GM18909 (cell line): ENCODE data around the gene XAF1.
"Not testable (repeated sequence)": the region's sequence is repeated elsewhere in the genome, so short reads cannot be mapped to it uniquely, and the experiment has no call there.

Experiments used
- ATAC-seq: cut with Tn5 transposase; IDR thresholded peaks from one replicate; pipeline ENCODE4 v1.9.1; 2021; ENCODE audit warnings: mild to moderate bottlenecking; ENCODE audit not compliant: unreplicated experiment, poor library complexity

Gene XAF1

DNA sequence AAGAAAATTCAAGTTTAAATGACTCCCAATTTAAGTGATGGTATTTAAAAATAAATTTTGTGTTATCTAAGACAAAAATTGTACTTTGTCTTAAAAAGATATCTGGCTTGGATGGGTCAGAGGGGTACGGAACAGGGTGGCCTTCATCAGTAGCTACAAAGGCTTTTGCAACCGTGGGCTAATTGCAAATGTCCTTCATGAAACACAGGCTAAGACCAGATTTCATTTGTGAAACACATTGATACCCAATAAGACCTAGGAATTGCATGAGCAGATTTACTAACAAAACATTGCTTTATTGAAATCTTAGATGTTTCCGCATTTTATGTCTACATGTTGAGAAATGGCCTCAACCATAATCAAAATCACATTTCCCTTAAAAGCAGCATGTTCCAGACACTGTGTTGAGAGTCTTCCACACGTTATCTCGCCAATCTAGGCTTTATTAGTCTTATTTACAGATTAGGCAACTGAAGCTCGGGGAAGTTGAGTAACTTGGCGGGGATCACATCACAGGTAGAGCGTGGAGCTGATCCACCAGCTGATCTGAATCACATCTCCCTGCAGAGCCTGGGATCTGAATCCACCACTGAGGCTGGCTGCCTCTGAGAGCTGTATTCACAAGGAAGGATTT, 42.0 kb downstream of the XAF1 start:
- ATAC-seq: no peak

DNA sequence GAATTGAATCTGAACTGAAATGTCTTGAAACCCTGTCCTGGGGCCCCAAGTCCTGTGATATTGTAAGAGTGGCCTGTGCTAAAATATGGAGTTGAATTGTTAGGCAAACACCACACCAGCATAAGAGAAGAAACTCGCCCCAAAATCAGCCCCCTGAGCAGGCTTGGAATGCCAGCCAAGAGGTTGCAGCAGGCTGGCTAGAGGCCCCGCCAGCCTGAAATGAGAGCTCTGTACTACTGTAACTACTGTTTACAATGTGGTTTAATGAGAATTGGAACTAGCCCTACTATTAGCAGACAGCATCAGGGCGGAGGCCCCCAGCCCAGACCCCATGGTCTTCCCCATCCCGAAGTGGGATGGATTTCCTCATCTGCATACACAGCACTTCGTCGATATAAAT, 43.9 kb downstream of the XAF1 start:
- ATAC-seq: no peak

- ATAC-seq: no peak
Measured at GRCh38 chr17:6800422-6801027, 44.7 kb downstream of the XAF1 start.

- ATAC-seq: no peak
Measured at GRCh38 chr17:6811510-6811909, 55.7 kb downstream of the XAF1 start.

- ATAC-seq: no peak
Measured at GRCh38 chr17:6812295-6812694, 56.4 kb downstream of the XAF1 start.

- ATAC-seq: no peak
Measured at GRCh38 chr17:6815775-6816174, 59.9 kb downstream of the XAF1 start.

DNA sequence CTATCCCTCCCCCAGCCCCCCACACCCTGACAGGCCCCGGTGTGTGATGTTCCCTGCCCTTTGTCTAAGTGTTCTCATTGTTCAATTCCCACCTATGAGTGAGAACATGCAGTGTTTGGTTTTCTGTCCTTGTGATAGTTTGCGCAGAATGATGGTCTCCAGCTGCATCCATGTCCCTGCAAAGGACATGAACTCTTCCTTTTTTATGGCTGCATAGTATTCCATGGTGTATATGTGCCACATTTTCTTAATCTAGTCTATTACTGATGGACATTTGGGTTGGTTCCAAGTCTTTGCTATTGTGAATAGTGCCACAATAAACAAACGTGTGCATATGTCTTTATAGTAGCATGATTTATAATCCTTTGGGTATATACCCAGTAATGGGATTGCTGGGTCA, 60.5 kb downstream of the XAF1 start:
- ATAC-seq: not testable (repeated sequence)

- no peak for ATAC-seq
Measured at GRCh38 chr17:6818938-6819337, 63.1 kb downstream of the XAF1 start.

- no peak for ATAC-seq
Measured at GRCh38 chr17:6823011-6823442, 67.2 kb downstream of the XAF1 start.
